Osteocyte (in vitro differentiated cells): Measurements from ENCODE around the gene NAPB. TPM values are rescaled to one million over a fixed set of nuclear protein-coding genes. Genes with fewer than 3 reads are reported as not detected.
"Not testable (repeated sequence)": the region's sequence is repeated elsewhere in the genome, so short reads cannot be mapped to it uniquely, and the experiment has no call there.

Source experiments
- DNase-seq: peaks from one replicate; pipeline ENCODE4 v3.0.0; 2021; ENCODE audit warnings: mixed read lengths; ENCODE audit not compliant: unreplicated experiment; ENCODE audit errors: extremely low spot score
- H3K27ac Mint-ChIP-seq: one replicate; pipeline ENCODE4 v1.8.0; 2021; ENCODE audit warnings: mild to moderate bottlenecking, mixed read lengths; ENCODE audit not compliant: unreplicated experiment
- H3K27me3 Mint-ChIP-seq: one replicate; pipeline ENCODE4 v1.8.0; 2021; ENCODE audit warnings: mixed read lengths; ENCODE audit not compliant: unreplicated experiment
- H3K36me3 Mint-ChIP-seq: one replicate; pipeline ENCODE4 v1.8.0; 2021; ENCODE audit warnings: mixed read lengths; ENCODE audit not compliant: unreplicated experiment
- H3K4me1 Mint-ChIP-seq: one replicate; pipeline ENCODE4 v1.8.0; 2021; ENCODE audit warnings: mixed read lengths; ENCODE audit not compliant: unreplicated experiment
- H3K4me3 Mint-ChIP-seq: one replicate; pipeline ENCODE4 v1.8.0; 2021; ENCODE audit warnings: mild to moderate bottlenecking, moderate library complexity, mixed read lengths; ENCODE audit not compliant: unreplicated experiment
- H3K9me3 Mint-ChIP-seq: one replicate; pipeline ENCODE4 v1.8.0; 2021; ENCODE audit warnings: mixed read lengths; ENCODE audit not compliant: unreplicated experiment
- total RNA-seq: library from RNA; stranded (reverse); gene quantifications from 2 replicates; pipeline ENCODE4 v1.2.1, GENCODE V29; 2021
- TF ChIP-seq, protein P1 (sequence below): fragments of 200-600 bp; sonication (generic); IDR thresholded peaks from 2 replicates; pipeline ENCODE4 v1.5.0; 2021; ENCODE audit warnings: antibody characterized with exemption, mild to moderate bottlenecking, moderate library complexity

NAPB gene
- total RNA-seq, 1 donor from 2014 or later: 10.5 TPM

DNA sequence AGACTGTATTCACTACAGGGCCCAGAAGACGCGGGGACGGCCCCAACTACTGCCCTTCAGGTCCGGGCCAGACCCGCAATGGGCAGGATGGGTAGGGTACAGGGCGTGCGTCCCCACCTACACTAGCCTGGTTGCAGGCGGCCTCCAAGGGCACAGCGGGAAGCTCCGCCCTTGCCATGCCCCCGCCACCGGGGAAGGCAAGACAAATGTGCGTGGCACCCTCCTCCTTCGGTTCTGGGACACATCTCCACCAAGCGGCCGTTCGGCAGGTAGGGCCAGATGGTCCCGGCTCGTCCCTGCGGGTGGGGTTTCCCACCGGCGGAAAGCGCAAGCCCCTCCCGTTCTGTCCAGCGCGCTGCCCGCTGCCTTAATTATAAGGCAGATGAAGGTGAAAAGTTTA is 65.1 kb downstream of the NAPB start:
- TF ChIP-seq, protein P1, sequence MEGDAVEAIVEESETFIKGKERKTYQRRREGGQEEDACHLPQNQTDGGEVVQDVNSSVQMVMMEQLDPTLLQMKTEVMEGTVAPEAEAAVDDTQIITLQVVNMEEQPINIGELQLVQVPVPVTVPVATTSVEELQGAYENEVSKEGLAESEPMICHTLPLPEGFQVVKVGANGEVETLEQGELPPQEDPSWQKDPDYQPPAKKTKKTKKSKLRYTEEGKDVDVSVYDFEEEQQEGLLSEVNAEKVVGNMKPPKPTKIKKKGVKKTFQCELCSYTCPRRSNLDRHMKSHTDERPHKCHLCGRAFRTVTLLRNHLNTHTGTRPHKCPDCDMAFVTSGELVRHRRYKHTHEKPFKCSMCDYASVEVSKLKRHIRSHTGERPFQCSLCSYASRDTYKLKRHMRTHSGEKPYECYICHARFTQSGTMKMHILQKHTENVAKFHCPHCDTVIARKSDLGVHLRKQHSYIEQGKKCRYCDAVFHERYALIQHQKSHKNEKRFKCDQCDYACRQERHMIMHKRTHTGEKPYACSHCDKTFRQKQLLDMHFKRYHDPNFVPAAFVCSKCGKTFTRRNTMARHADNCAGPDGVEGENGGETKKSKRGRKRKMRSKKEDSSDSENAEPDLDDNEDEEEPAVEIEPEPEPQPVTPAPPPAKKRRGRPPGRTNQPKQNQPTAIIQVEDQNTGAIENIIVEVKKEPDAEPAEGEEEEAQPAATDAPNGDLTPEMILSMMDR: no peak
- Mint-ChIP-seq H3K27me3 (no peaks in the 10 kb centered on the region), H3K4me1 (peaks cover 33% of the 10 kb centered on the region), H3K4me3 (no peak overlapping the region), H3K9me3 (no peaks in the 10 kb centered on the region), H3K36me3 (no peaks in the 10 kb centered on the region), H3K27ac (no peak overlapping the region)
- no peak for DNase-seq

DNA sequence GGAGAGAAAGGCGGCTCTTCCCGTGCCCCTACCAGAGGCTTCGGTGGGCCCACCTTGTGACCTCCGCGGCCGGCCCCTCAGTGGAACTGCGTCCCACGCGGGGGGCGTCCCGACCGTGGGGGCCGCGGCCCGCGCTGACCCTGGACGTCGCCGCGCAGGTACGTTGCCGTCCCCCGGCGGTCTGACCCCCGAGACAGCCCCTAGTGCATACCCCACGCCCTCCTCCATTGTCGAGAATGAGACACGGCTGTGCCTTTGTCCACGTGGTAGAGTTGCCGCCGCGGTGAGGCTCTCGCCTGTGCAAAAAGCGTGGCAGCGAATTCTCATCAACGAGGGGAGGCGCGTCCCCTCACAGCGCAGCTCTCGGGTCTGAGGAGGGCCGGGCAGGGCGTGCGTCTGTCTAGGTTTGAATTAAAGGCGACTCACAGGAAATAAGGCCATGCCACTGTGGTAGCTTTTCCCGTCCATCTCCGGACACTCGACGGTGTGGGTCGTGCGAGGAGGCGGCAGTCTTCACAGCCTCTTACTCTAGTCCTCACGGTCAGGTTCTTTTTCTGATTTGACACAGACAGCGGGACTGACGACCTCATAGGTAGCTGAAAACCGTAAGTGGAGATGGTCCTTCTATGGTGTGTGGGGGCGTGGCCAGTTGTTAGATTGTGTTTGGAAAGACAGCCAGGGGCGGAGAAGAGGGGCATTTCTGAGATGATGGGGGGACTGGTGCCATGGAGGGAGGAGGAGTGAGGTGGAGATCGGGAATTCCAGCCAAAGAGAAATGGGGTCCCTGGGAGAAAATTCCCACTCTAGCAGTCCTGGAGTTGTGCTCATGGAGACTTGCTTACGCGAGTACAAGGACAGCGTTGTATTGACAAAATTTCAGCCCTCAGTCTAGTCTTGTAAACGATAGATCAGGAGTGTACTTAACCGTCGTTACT is 70.1 kb downstream of the NAPB start:
- Mint-ChIP-seq H3K4me3 (peak overlapping the region; percentile 97), H3K27me3 (no peaks in the 10 kb centered on the region), H3K36me3 (no peaks in the 10 kb centered on the region), H3K4me1 (peaks cover 21% of the 10 kb centered on the region), H3K9me3 (no peaks in the 10 kb centered on the region), H3K27ac (peak overlapping the region; percentile 83)
- DNase-seq: no peak
- TF ChIP-seq, protein P1: no peak

DNA sequence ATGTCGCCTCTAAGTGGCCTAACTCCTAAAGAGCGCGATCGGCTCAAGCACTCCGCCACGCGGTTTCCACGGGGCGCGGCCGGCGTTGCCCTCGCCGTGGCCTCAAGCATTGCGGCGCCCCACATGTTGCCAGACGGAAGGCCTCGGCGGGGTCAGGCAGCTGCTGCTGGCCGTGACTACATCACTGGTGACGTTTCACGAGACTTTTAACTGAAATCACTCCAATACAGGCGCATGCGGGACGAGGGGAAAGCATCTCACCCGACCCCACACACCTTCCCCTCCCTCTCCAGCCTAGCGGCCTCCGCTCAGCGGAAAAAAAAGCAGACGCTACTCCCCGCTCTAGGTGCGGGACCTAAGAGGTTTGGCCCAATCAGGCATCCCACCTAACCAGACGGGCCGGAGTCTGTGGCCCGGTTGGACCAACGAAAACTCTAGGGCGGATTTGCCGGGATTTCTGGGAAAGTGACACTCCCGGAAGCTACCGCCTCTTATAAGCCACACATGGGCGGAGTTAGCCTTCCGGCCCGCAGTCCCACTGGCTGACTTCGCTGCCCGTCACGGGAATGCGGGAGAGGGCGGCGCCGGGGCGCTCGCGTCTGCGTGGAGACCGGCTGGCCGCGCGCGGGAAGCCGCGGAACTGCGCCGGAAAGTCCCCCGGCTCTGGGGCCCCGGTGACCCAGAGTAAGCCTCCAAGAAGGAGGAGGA is 70.9 kb downstream of the NAPB start, which contains the start of gene NXT1:
TSS of gene NXT1 (plus strand) at position 596 of the 708 bp plus-strand sequence. CDS start 3,251 bp downstream, outside the sequence.
- Mint-ChIP-seq H3K4me3 (peak within 1 kb of the TSS; percentile 97), H3K27ac (peak within 1 kb of the TSS; percentile 100), H3K4me1 (peaks cover 21% of the 10 kb centered on the region), H3K9me3 (no peaks in the 10 kb centered on the region), H3K27me3 (no peaks in the 10 kb centered on the region), H3K36me3 (no peaks in the 10 kb centered on the region)
- TF ChIP-seq, protein P1: no peak
- peak; percentile 98 for DNase-seq

DNA sequence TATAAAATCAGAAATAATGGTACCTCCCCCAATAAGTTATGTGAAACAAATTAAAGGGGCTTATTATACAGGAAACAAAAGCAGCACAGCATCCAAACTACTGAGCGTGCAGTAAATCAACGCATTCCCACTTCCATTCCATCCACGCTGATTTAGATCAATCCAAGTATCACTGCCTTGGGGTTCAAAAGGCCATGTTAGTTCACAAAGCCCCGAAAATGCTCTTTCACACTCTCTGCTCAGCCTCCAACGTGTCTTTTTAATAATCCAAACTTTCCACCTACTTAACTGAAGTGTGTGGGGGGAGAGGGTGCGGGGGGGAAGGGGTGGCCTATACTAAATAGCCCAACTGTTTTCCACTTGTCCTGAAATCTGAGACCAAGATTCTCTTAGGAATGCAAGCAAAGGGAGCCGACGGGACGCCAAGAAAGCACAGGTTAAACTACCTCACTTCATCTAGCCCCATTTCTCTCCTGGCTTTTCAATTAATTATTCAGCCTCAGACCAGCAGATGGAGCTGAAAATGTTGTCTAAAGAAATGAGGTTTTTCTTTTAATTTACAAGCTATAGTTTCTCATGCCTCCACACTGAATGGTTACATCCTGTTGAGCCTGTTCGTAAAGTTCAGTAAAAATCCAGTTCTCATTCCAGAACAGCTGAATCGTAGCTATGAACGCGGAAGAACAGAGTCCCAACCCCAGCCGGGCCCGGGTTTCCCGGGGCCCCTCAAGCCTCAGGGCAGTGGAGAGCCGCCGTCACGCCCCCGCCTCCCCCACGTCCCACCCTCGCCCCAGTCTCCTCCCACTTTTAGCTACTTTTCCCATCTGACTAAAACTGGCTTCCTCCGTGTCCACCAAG is 71.7 kb downstream of the NAPB start:
- DNase-seq: no peak
- no peaks in the 10 kb centered on the region for H3K9me3 Mint-ChIP-seq
- H3K27me3 Mint-ChIP-seq: no peaks in the 10 kb centered on the region
- no peaks in the 10 kb centered on the region for H3K36me3 Mint-ChIP-seq
- peak overlapping the region; percentile 100 for H3K27ac Mint-ChIP-seq
- peak overlapping the region; percentile 97 for H3K4me3 Mint-ChIP-seq
- TF ChIP-seq, protein P1: peak; percentile 61
- H3K4me1 Mint-ChIP-seq: peaks cover 19% of the 10 kb centered on the region

DNA sequence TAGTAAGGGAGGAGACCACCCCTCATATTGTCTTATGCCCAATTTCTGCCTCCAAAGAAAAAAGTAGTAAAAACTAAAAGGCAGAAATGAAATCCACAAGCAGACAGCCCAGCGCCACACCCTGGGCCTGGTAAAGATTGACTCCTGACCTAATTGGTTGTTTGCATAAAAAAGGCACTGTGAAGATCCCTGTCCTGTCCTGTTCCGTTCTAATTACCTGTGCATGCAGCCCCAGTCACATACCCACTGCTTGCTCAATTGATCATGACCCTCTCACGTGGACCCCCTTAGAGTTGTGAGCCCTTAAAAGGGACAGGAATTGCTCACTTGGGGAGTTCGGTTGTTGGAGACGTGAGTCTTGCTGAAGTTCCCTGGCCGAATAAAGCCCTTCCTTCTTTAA is 72.8 kb downstream of the NAPB start:
- H3K4me3 Mint-ChIP-seq, H3K27me3 Mint-ChIP-seq: not testable (repeated sequence)
- H3K27ac Mint-ChIP-seq: peak overlapping the region; percentile 38

More for the DNA sequence above, 72.8 kb downstream of the NAPB start:
- not testable (repeated sequence) for H3K36me3 Mint-ChIP-seq, H3K9me3 Mint-ChIP-seq, DNase-seq
- H3K4me1 Mint-ChIP-seq: peaks cover 19% of the 10 kb centered on the region
